K562 (cell line): ENCODE results near the gene PLXNA3. TPM values are rescaled to one million over a fixed set of nuclear protein-coding genes. Genes with fewer than 3 reads are reported as not detected.

Experiments
- ATAC-seq: fragments of 200-7000 bp; cut with Tn5 transposase; 3 replicates; pipeline ENCODE4 v1.9.1; 2020; ENCODE audit warnings: moderate library complexity
- BruUV-seq: library from RNA; stranded (reverse); fragments of 400-500 nt; replicated peaks from 2 replicates; lab custom pipeline; 2021; lab: Mats Ljungman, UMichigan
- CTCF ChIA-PET: fragments of 300-600 bp; formaldehyde crosslinking; extraction: SDS; loops from one replicate; lab custom pipeline; 2021; ENCODE audit warnings: low intra/inter-chr PET ratio; lab: Yijun Ruan, JAX
- POLR2A ChIA-PET: fragments of 300-600, 350-650 bp; sonication (Branson Sonifier 250); formaldehyde crosslinking; extraction: SDS; loops from one replicate; lab custom pipeline; 2021; ENCODE audit warnings: antibody characterized with exemption, inconsistent platforms; lab: Yijun Ruan, JAX
- DNase-seq, 4 experiments: peaks; one replicate each; pipeline versions ENCODE4 v3.0.0 to v3.0.0-alpha.2; 2011 to 2018; ENCODE audit warnings: low spot score in 3 of 4, mixed read lengths in 3 of 4; ENCODE audit errors: extremely low read depth in 1 of 4
- FAIRE-seq: peaks from 2 replicates; lab custom pipeline; 2011; peaks lifted over from hg19 to GRCh38; lab: Jason Lieb, UNC
- H2AFZ ChIP-seq: 2 replicates; pipeline ENCODE4 v1.6.0; 2011; ENCODE audit warnings: low read depth, low read length, control low read depth, inconsistent platforms
- H3K27ac ChIP-seq: fragments of 200-600 bp; 3 replicates; pipeline ENCODE4 v1.8.0; 2011; ENCODE audit warnings: low read depth, mild to moderate bottlenecking, control low read depth, inconsistent platforms, low read length, moderate library complexity, mixed read lengths; ENCODE audit errors: extremely low read depth
- H3K27me3 ChIP-seq, 2 experiments: fragments of 300-600 bp in 1 of 2; 2 replicates in 1 of 2; 3 replicates in 1 of 2; pipeline versions ENCODE4 v1.6.0 to v1.8.0; 2011; ENCODE audit warnings: inconsistent platforms in 2 of 2, low read length in 2 of 2, mild to moderate bottlenecking in 1 of 2, mixed read lengths in 1 of 2, moderate library complexity in 1 of 2; ENCODE audit not compliant: control insufficient read depth in 2 of 2, insufficient read depth in 2 of 2
- H3K36me3 ChIP-seq: fragments of 300-600 bp; 3 replicates; pipeline ENCODE4 v1.8.0; 2011; ENCODE audit warnings: mild to moderate bottlenecking, low read length, inconsistent platforms; ENCODE audit not compliant: control insufficient read depth, insufficient read depth
- H3K4me1 ChIP-seq, 2 experiments: fragments of 200-600 bp in 1 of 2; replicated peaks in 1 of 2; 2 replicates in 1 of 2; 3 replicates in 1 of 2; pipeline versions ENCODE4 v1.5.1 to v1.8.0; 2011; ENCODE audit warnings: inconsistent platforms in 2 of 2, low read length in 2 of 2, mild to moderate bottlenecking in 1 of 2, mixed read lengths in 1 of 2, moderate library complexity in 1 of 2; ENCODE audit not compliant: control insufficient read depth in 2 of 2, insufficient read depth in 2 of 2
- H3K4me2 ChIP-seq: 2 replicates; pipeline ENCODE4 v1.6.1; 2011; ENCODE audit warnings: low read length, control low read depth, inconsistent platforms, mixed read lengths; ENCODE audit not compliant: insufficient read depth
- H3K4me3 ChIP-seq: fragments of 200-600 bp; sonication (generic), shearing (Covaris generic); 2 replicates; pipeline ENCODE4 v1.5.1; 2016; ENCODE audit warnings: control low read depth, inconsistent platforms
- H3K79me2 ChIP-seq: fragments of 200-600 bp; 3 replicates; pipeline ENCODE4 v1.8.0; 2011; ENCODE audit warnings: low read length, inconsistent platforms; ENCODE audit not compliant: control insufficient read depth, insufficient read depth
- H3K9ac ChIP-seq, 2 experiments: 2 replicates each; pipeline versions ENCODE4 v1.6.0 to v1.6.1; 2011; ENCODE audit warnings: low read depth in 2 of 2, low read length in 2 of 2, control low read depth in 1 of 2, inconsistent platforms in 1 of 2, mild to moderate bottlenecking in 1 of 2, mixed read lengths in 1 of 2; ENCODE audit not compliant: insufficient read depth in 1 of 2
- H3K9me1 ChIP-seq: one replicate; pipeline ENCODE4 v1.6.0; 2011; ENCODE audit warnings: inconsistent platforms, mild to moderate bottlenecking, low read length, moderate library complexity; ENCODE audit not compliant: control insufficient read depth, insufficient read depth
- H3K9me3 ChIP-seq: replicated peaks from 2 replicates; pipeline ENCODE4 v1.5.1; 2011; ENCODE audit warnings: low read depth, low read length, inconsistent platforms; ENCODE audit not compliant: control insufficient read depth, insufficient read depth
- H4K20me1 ChIP-seq: replicated peaks from 2 replicates; pipeline ENCODE4 v1.6.1; 2011; ENCODE audit warnings: low read length, inconsistent platforms, mixed read lengths; ENCODE audit not compliant: control insufficient read depth, insufficient read depth
- MYNN ChIP-seq, 2 experiments: sonication (generic); formaldehyde crosslinking in 1 of 2; IDR thresholded peaks; 2 replicates each; pipeline versions ENCODE4 v1.5.0 to v1.6.1; 2016 to 2020; ENCODE audit warnings: antibody characterized with exemption in 1 of 2, missing genetic modification reagents in 1 of 2
- NCOA2 ChIP-seq, 2 experiments: fragments of 450-650 bp; IDR thresholded peaks; 2 replicates each; pipeline ENCODE4 v1.6.1; 2018; ENCODE audit warnings: mild to moderate bottlenecking in 2 of 2, moderate library complexity in 1 of 2; ENCODE audit not compliant: partially characterized antibody in 2 of 2
- POLR2A ChIP-seq: fragments of 450-650 bp; conservative IDR thresholded peaks from 2 replicates; pipeline ENCODE4 v1.6.1; 2016
- POLR2AphosphoS2 ChIP-seq: IDR thresholded peaks from 2 replicates; pipeline ENCODE4 v1.6.1; 2012; ENCODE audit warnings: low read length, improper control_type of control experiment
- RBFOX2 ChIP-seq: fragments of 200-400 bp; formaldehyde crosslinking; IDR thresholded peaks from 2 replicates; pipeline ENCODE4 v1.6.1; 2017; ENCODE audit warnings: low read depth, mild to moderate bottlenecking, low read length, moderate library complexity
- SUPT5H ChIP-seq: fragments of 450-650 bp; IDR thresholded peaks from 2 replicates; pipeline ENCODE4 v1.6.1; 2016
- YY1 ChIP-seq, 3 experiments: IDR thresholded peaks; 2 replicates each; pipeline ENCODE4 v1.6.1; 2011; ENCODE audit warnings: low read length in 2 of 3, mild to moderate bottlenecking in 2 of 3, moderate library complexity in 2 of 3, borderline replicate concordance in 1 of 3, control low read depth in 1 of 3, low read depth in 1 of 3; ENCODE audit not compliant: insufficient read depth in 3 of 3, insufficient replicate concordance in 2 of 3, control insufficient read depth in 1 of 3, insufficient read length in 1 of 3; ENCODE audit errors: extremely low read depth in 1 of 3
- WGBS: fragments of 100-300 bp; shearing (Covaris generic); methylation state at CpG from one replicate; pipeline ENCODE4 v1.1.6; 2016; ENCODE audit warnings: low coverage, mixed read lengths; ENCODE audit not compliant: insufficient coverage; ENCODE audit errors: missing lambda C conversion rate; 5-methylcytosine and 5-hydroxymethylcytosine counted together
- in situ Hi-C: fragments of 300-500 bp; cut with MboI; formaldehyde crosslinking; loops from 4 replicates; pipeline ENCODE4 v1.15.0; 2018; ENCODE audit warnings: inconsistent platforms, mixed read lengths
- intact Hi-C: fragments of 100-400 bp; cut with micrococcal nuclease; formaldehyde crosslinking; loops from 2 replicates; pipeline ENCODE4 v1.14.2; 2022
- polyA plus RNA-seq, 8 experiments: library from polyadenylated mRNA; depleted of rRNA in 4 of 8; stranded (reverse) in 5 of 8; unstranded in 3 of 8; fragments of >200 nt; fragmentation: Nextera tagmentation in 2 of 8; fragmentation: Illumina TruSeq in 1 of 8; extraction: Ambion mirVana in 2 of 8; extraction: Trizol in 1 of 8; gene quantifications; 2 replicates each; pipeline versions ENCODE4 v1.2.1 to v1.2.3, GENCODE V29; 2011 to 2014; ENCODE audit warnings: inconsistent platforms in 1 of 8, missing spikeins in 1 of 8
- total RNA-seq, 7 experiments: library from RNA; depleted of rRNA in 6 of 7; stranded (reverse); fragments of >200 nt in 6 of 7; fragmentation: Illumina TruSeq in 2 of 7; extraction: Trizol in 2 of 7; gene quantifications; 2 replicates each; pipeline versions ENCODE4 v1.2.1 to v1.2.3, GENCODE V29; 2011 to 2021; ENCODE audit warnings: low replicate concordance in 1 of 7
- TF ChIP-seq, protein P1 (sequence below): sonication (generic); formaldehyde crosslinking; IDR thresholded peaks from 2 replicates; pipeline ENCODE4 v1.8.0; 2022; ENCODE audit warnings: mild to moderate bottlenecking, missing genetic modification reagents
- TF ChIP-seq, protein P2 (sequence below): sonication (generic); formaldehyde crosslinking; IDR thresholded peaks from 2 replicates; pipeline ENCODE4 v1.8.0; 2023; ENCODE audit warnings: mild to moderate bottlenecking, missing genetic modification reagents

Gene PLXNA3
- total and polyA plus RNA-seq, 9 of the 15 experiments (the other 6 are each of a cell fraction or from before 2014, with no cell fraction given), result 0.32 to 47.8 (median 7.5) TPM

DNA sequence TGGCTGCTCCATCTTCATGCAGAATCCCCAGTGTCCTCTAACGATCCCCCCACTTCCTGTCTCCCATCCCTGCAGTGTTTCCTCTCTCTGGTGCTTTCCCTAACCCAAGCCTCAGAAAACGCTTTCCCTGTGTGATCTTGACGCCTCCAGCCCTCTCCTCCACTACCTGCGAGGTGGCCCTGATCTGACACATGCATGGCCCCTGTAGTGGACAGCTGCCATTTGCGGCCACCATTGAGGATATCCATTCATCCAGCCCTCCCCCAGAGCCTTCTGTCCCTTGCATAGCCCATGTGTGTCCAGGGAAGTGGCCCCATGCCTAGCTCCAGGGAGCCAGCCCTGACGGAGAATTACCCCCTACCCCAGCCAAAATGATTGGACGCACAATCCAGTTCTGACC is 25.2 kb downstream of the PLXNA3 start:
- Histone ChIP-seq H3K4me3 (no peak overlapping the region), H3K27me3 (no peaks in the 10 kb centered on the region), H3K9me1 (no peaks in the 10 kb centered on the region), H3K9me3 (no peaks in the 10 kb centered on the region), H3K4me1 (peaks cover 45 to 81% of the 10 kb centered on the region in 2 experiments), H3K9ac (peak overlapping the region; percentile 84 to 88), H2AFZ (no peak overlapping the region), H3K4me2 (peak overlapping the region; percentile 91), H3K79me2 (peaks cover 48% of the 10 kb centered on the region), H3K36me3 (peaks cover 41% of the 10 kb centered on the region), H3K27ac (peak overlapping the region; percentile 87), H4K20me1 (no peaks in the 10 kb centered on the region)
- ATAC-seq (no peak), DNase-seq (no peak), FAIRE-seq (no peak)
- intact Hi-C loops (loop anchor here (5.0 kb wide), 1 partner anchor 34 kb away; the partner anchor contains the start of gene FAM3A), in situ Hi-C loops (no loop called here)
- POLR2A ChIA-PET, result interaction anchor here (0.5 to 1.6 kb wide), 10 partner anchors 8 to 110 kb away, joined by 3 to 5 read pairs (median 3); partner anchors contain the start of gene PLXNA3
- no TSS peak for BruUV-seq
- CTCF ChIA-PET, result no interaction called here
- 78% methylated on average over 7 of the region's 7 CpGs for WGBS
- TF ChIP-seq POLR2A (peak; percentile 67), SUPT5H (peak; percentile 68), YY1 (IDR thresholded peaks at IDR 0.05; ENCODE audit: borderline replicate concordance in 1 of 3, control insufficient read depth in 1 of 3, extremely low read depth in 1 of 3, insufficient read depth in 3 of 3, insufficient read length in 1 of 3, insufficient replicate concordance in 2 of 3, low read depth in 1 of 3, low read length in 2 of 3) (peak in 1 of 3 experiments; percentile 4), NCOA2 (IDR thresholded peaks at IDR 0.05; ENCODE audit: partially characterized antibody in 2 of 2) (no peak), POLR2AphosphoS2 (peak; percentile 69), MYNN (IDR thresholded peaks at IDR 0.05) (peak; percentile 35; the same call in 1 of the 2 replicates), MYNN (CRISPR knock-in tag; IDR thresholded peaks at IDR 0.05) (no peak), RBFOX2 (peak; percentile 15; the same call in 1 of the 2 replicates)
- TF ChIP-seq, protein P1, sequence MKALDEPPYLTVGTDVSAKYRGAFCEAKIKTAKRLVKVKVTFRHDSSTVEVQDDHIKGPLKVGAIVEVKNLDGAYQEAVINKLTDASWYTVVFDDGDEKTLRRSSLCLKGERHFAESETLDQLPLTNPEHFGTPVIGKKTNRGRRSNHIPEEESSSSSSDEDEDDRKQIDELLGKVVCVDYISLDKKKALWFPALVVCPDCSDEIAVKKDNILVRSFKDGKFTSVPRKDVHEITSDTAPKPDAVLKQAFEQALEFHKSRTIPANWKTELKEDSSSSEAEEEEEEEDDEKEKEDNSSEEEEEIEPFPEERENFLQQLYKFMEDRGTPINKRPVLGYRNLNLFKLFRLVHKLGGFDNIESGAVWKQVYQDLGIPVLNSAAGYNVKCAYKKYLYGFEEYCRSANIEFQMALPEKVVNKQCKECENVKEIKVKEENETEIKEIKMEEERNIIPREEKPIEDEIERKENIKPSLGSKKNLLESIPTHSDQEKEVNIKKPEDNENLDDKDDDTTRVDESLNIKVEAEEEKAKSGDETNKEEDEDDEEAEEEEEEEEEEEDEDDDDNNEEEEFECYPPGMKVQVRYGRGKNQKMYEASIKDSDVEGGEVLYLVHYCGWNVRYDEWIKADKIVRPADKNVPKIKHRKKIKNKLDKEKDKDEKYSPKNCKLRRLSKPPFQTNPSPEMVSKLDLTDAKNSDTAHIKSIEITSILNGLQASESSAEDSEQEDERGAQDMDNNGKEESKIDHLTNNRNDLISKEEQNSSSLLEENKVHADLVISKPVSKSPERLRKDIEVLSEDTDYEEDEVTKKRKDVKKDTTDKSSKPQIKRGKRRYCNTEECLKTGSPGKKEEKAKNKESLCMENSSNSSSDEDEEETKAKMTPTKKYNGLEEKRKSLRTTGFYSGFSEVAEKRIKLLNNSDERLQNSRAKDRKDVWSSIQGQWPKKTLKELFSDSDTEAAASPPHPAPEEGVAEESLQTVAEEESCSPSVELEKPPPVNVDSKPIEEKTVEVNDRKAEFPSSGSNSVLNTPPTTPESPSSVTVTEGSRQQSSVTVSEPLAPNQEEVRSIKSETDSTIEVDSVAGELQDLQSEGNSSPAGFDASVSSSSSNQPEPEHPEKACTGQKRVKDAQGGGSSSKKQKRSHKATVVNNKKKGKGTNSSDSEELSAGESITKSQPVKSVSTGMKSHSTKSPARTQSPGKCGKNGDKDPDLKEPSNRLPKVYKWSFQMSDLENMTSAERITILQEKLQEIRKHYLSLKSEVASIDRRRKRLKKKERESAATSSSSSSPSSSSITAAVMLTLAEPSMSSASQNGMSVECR (CRISPR knock-in tag), result 0 out of 2 replicates have a peak, but pooled peaks have one; percentile 46
- TF ChIP-seq, protein P2, sequence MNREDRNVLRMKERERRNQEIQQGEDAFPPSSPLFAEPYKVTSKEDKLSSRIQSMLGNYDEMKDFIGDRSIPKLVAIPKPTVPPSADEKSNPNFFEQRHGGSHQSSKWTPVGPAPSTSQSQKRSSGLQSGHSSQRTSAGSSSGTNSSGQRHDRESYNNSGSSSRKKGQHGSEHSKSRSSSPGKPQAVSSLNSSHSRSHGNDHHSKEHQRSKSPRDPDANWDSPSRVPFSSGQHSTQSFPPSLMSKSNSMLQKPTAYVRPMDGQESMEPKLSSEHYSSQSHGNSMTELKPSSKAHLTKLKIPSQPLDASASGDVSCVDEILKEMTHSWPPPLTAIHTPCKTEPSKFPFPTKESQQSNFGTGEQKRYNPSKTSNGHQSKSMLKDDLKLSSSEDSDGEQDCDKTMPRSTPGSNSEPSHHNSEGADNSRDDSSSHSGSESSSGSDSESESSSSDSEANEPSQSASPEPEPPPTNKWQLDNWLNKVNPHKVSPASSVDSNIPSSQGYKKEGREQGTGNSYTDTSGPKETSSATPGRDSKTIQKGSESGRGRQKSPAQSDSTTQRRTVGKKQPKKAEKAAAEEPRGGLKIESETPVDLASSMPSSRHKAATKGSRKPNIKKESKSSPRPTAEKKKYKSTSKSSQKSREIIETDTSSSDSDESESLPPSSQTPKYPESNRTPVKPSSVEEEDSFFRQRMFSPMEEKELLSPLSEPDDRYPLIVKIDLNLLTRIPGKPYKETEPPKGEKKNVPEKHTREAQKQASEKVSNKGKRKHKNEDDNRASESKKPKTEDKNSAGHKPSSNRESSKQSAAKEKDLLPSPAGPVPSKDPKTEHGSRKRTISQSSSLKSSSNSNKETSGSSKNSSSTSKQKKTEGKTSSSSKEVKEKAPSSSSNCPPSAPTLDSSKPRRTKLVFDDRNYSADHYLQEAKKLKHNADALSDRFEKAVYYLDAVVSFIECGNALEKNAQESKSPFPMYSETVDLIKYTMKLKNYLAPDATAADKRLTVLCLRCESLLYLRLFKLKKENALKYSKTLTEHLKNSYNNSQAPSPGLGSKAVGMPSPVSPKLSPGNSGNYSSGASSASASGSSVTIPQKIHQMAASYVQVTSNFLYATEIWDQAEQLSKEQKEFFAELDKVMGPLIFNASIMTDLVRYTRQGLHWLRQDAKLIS (CRISPR knock-in tag), result no peak
